Measurements from ENCODE around the gene LBHD2. TPM values are rescaled to one million over a fixed set of nuclear protein-coding genes. Genes with fewer than 3 reads are reported as not detected.

LBHD2 gene
- total and polyA plus RNA-seq, 8 donors = not detected

DNA sequence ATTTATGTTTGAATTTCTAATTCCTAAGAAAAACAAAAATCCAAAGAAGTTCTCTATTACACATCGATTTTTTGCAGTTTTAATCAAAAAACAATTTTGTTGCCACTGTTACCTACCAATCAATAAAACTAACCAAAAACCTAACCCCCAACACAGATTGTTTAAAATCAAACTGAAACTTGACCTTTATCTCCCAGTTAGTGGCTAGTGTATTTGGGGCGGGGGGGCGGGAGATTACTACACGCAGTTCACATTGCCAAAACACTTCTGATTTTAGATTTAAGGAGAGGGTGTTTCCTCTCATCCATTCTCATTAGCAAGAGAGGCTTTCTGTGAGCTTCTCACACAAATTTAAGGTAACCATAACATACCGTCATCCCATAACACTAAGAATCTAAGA lies 33.1 kb upstream of the LBHD2 start:
- Histone ChIP-seq H3K27ac (no peak overlapping the region), H3K4me3 (no peak overlapping the region), H3K27me3 (no peaks in the 10 kb centered on the region), H3K36me3 (peaks cover 0 to 6% (median 0%) of the 10 kb centered on the region in 4 donors), H3K9me3 (no peaks in the 10 kb centered on the region), H3K4me1 (peaks cover 26 to 82% (median 52%) of the 10 kb centered on the region in 4 donors)
- no peak for DNase-seq
- TF ChIP-seq POLR2AphosphoS5 (IDR thresholded peaks at IDR 0.05) (no peak), CTCF (IDR thresholded peaks at IDR 0.05) (no peak), POLR2A (IDR thresholded peaks at IDR 0.05) (no peak), EP300 (IDR thresholded peaks at IDR 0.05) (no peak)
- intact Hi-C loops (cut with DNase I; ENCODE audit: low total_unique reads) = no loop called here
- WGBS, 5 donors = 52 to 63% (median 59%) methylated on average over 5 of the region's 5 CpGs

DNA sequence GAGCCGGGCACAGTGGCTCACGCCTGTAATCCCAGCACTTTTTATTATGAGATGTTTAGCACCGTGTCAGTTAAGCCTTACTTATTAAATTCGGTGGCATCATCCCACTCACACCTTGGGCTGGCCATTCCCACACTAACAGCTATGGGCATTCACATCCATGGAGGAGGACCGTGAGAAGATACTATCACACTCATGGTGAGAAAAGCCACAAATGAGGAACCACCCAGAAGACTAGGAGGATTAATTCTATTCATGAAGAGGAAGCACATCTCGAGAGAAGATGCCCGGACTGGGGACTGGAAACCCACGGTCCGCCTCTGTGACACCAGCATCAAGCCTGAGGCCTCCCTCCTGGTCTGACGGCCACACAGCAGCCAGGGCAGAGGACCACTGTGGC lies 31.6 kb upstream of the LBHD2 start:
- TF ChIP-seq POLR2AphosphoS5 (IDR thresholded peaks at IDR 0.05) = no peak
- no peak for TF ChIP-seq EP300 (IDR thresholded peaks at IDR 0.05)
- TF ChIP-seq POLR2A (IDR thresholded peaks at IDR 0.05) = no peak
- no peak for TF ChIP-seq CTCF (IDR thresholded peaks at IDR 0.05)
- intact Hi-C loops (cut with DNase I; ENCODE audit: low total_unique reads) = no loop called here
- Histone ChIP-seq H3K4me1 (peaks cover 21 to 74% (median 49%) of the 10 kb centered on the region in 4 donors), H3K27ac (no peak overlapping the region), H3K4me3 (no peak overlapping the region), H3K27me3 (peaks cover 0 to 9% (median 0%) of the 10 kb centered on the region in 3 donors), H3K9me3 (no peaks in the 10 kb centered on the region), H3K36me3 (no peaks in the 10 kb centered on the region)
- no peak for DNase-seq
- 78 to 88% (median 79%) methylated on average over 10 of the region's 10 CpGs for WGBS, 5 donors

- H3K4me1 ChIP-seq = peaks cover 35 to 77% (median 61%) of the 10 kb centered on the region in 4 donors
- peak overlapping the region; percentile 87 to 96 (median 95) for H3K4me3 ChIP-seq
- H3K27ac ChIP-seq = peak overlapping the region; percentile 42 to 96 (median 95)
- H3K36me3 ChIP-seq = no peaks in the 10 kb centered on the region
- H3K9me3 ChIP-seq = no peaks in the 10 kb centered on the region
- DNase-seq = no peak
- TF ChIP-seq POLR2AphosphoS5 (IDR thresholded peaks at IDR 0.05) (peak in 1 of 3 donors; percentile 10), CTCF (IDR thresholded peaks at IDR 0.05) (no peak)
- peaks cover 0 to 9% (median 0%) of the 10 kb centered on the region in 3 donors for H3K27me3 ChIP-seq
- WGBS, 5 donors = 21 to 43% (median 36%) methylated on average over 8 of the region's 8 CpGs
- intact Hi-C loops (cut with DNase I; ENCODE audit: low total_unique reads) = no loop called here
These were observed 28.3 kb upstream of the LBHD2 start for GRCh38 chr14:103055695-103056094.

- intact Hi-C loops (cut with DNase I; ENCODE audit: low total_unique reads) = no loop called here
- TF ChIP-seq POLR2AphosphoS5 (IDR thresholded peaks at IDR 0.05) (peak in 1 of 3 donors; percentile 29), EP300 (IDR thresholded peaks at IDR 0.05) (no peak)
- Histone ChIP-seq H3K27ac (peak overlapping the region; percentile 92 to 98 (median 96)), H3K27me3 (peaks cover 0 to 9% (median 0%) of the 10 kb centered on the region in 3 donors), H3K4me1 (peaks cover 29 to 69% (median 58%) of the 10 kb centered on the region in 4 donors), H3K36me3 (no peaks in the 10 kb centered on the region), H3K9me3 (no peaks in the 10 kb centered on the region), H3K4me3 (peak overlapping the region; percentile 87 to 96 (median 95))
- WGBS, 5 donors = 1 to 2% (median 1%) methylated on average over 38 to 50 of the region's 50 CpGs
- DNase-seq = peak; percentile 55 to 89
These were observed 27.5 kb upstream of the LBHD2 start for GRCh38 chr14:103056322-103057027.

DNA sequence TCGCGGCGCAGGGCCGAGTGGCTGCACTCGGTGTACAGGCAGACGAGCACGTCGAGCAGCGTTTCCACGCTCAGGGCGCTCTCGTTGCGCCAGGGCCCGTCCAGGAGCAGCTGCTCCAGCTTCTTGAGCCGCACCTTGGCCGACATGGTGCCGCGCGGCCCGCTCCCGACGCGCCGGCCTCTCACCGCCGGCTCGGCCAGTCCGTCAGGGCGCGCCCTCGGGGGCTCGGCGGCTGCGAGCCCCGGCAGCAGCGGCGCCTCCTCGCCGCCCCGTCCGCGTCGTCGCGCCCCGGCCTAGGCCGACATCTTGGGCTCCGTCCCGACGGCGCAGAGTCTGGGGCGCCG lies 27.0 kb upstream of the LBHD2 start:
- 0 to 3% (median 1%) methylated on average over 35 to 53 of the region's 53 CpGs; no CpG with 5 or more reads in 1 of the 5 donors for WGBS, 5 donors
- no peak for TF ChIP-seq EP300 (IDR thresholded peaks at IDR 0.05)
- TF ChIP-seq POLR2A (IDR thresholded peaks at IDR 0.05) = no peak
- no peak for TF ChIP-seq CTCF (IDR thresholded peaks at IDR 0.05)
- no peak for TF ChIP-seq POLR2AphosphoS5 (IDR thresholded peaks at IDR 0.05)
- peak in 1 of 2 donors; percentile 64 for DNase-seq
- Histone ChIP-seq H3K4me3 (peak overlapping the region; percentile 87 to 96 (median 95)), H3K4me1 (peaks cover 25 to 64% (median 55%) of the 10 kb centered on the region in 4 donors), H3K27ac (peak overlapping the region; percentile 92 to 98 (median 96)), H3K9me3 (no peaks in the 10 kb centered on the region), H3K36me3 (no peaks in the 10 kb centered on the region), H3K27me3 (peaks cover 0 to 9% (median 0%) of the 10 kb centered on the region in 3 donors)
- intact Hi-C loops (cut with DNase I; ENCODE audit: low total_unique reads) = no loop called here
